IPS DF 19.7 (cell line): Measurements from ENCODE around the gene FOS.

ENCODE experiments used
- DNase-seq: peaks from one replicate; pipeline ENCODE4 v3.0.0-alpha.2; 2013; ENCODE audit warnings: low read depth, low spot score

The FOS gene

DNA sequence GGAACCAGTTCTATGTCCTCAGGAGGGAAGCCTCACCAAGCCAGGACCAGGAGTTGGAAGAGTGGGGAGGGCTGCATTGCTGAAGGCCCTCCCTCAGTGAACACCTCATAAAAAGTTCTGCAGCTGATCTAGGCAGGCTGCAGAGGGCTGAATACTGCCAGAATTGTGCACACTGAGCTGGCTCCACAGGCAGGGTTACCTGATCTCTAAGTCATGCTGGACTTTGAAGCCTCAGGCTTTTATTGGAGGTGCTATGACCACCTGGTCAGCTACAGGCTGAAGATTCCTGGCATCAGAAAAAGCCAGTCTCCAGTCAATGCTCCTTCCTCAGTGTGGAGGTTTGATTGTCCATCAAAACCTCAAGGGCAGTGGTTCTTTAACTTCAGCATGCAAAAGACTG is 39.7 kb downstream of the FOS start:
- DNase-seq = no peak

DNA sequence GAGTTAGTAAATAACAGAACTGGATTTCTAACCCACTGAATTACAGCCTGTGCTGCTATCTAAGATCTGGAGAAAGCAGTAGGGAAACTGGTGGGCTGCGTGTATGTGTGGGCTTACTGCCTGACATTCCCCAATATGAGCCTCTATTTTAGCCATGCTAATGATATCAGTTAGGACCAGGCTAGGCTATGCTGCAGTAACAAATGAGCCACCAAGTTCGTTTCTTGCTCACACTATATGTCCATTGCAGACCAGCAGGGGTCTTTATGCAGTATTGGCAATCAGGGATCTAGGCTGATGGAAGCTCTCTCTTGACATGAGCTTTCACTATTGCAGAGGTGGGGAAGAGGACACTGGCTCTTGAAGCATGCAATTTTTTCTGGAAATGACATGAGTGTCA is 40.4 kb downstream of the FOS start:
- no peak for DNase-seq

DNA sequence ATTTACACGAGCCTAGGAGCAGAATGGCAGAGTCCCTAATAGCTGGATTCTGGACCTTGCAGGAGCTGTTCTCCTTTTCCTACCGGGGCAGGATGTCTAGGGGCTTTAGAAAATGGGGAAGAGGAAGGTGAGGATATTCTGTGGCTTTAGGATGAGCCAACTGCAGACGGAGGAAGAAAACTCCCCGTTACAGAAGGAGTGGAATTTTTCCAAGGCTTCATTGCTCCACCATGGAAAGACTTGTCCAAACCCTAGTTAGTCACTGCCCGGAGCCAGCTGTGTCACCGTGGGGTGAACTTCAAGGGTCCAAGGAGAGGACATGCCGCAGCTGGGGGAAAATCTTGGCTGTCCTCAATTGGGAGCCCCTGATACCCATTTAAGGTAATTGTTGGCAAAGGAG is 41.6 kb downstream of the FOS start:
- no peak for DNase-seq

DNA sequence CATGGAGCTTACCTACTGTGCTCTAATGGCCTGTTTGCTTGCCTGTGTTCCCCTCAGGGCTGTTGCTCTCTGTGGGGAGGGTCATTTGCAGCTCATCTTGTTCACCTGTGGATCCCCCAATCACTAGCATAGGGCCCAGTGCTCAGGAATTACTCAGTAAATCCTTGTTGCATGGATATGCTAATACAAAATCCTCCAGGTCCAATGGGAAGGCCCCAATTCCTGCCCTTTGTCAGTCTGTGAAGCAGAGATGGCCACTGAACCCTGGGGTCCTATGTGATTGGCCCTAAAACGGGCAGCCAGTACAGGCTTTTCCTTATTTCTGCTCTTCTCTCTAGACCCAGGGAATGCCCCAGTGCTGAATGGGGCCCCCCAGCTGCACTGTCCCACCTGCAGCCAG is 44.1 kb downstream of the FOS start:
- DNase-seq = no peak

DNA sequence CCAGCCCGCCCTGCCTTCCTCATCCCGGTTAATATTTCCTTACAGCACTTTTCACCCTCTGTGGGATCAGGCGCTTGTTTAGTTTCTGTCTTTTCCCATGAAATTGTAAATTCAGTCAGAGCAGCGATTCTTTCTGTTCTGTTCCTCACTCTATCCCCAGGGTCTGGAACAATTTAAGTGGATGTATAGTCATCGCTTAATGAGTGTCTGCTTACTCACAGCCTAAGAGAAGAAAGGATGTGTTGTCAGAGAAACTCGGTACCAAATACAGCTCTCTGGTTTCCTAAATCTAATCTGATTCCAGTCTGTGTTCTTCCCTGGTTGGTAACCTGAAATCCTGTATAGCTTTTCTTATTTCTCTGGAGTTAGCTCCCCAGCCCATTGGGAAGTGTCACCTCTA is 44.9 kb downstream of the FOS start:
- no peak for DNase-seq

DNA sequence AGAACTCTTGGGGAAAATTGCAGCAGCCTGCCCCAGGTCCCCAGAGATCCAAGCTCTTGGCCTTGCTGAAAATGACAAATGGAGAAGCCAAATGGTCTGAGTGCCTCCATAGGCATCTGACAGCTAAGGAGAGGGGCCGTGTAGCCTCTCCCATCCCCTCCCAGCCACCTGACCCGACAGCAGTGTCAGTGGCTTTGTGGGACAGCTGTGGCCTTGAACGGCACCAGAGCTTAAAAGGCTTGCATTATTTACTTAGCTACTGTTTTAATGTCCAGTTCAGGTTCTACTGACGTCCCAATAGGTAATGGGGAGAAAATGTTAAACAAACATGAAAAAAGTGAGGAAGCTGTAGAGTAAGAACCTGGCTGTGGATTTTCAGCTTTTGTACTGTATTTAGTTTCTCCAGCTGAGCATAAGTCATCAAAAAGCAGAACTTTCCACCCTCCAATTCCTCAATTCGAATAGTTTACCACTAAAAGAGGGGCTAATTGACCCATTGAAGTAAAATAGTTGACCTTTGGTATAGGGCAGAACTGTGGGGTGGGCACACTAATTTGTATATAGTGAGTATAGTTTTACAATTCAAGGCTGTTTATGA is 50.0 kb downstream of the FOS start:
- no peak for DNase-seq

DNA sequence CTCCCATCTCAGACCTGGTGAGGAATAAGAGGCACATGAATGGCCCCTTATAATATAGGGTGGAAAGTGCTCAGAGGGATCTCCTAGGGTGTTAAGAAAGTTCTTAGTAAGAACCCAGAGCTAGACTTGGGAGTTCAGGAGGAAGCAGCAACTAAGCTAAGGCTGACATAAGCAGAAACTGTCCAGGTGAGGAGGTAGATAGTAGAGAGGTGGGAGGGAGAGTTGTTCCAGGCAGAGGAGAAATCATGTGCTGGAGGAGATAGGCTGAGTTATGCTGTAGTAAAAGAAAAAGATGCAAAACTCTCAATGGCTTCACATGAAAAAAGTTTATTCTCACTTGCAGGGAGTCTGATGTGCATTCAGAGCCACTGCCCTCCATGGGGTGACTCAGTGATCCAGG is 50.7 kb downstream of the FOS start:
- no peak for DNase-seq

DNA sequence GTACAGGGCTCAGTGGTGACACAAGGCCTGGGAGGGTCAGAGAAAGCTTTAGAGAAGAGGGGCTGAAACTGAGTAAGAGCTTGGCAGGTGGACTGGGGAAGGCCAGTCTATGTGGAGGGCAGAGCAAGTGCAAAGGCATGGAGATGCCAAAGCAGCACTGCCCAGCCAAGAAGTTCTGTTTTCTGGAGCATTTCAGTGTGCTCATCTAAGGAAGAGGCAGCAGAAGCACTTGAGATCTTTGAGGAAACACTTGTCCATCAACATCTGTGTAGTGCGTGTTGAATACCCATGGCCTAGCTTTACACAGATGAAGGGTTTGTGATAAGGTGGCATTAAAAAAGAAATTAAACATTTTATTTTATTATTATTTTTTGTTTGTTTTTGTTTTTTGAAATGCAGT is 52.8 kb downstream of the FOS start:
- DNase-seq = no peak
